DOHH2 (cell line): ENCODE results near the gene ABTB2.

Source experiments
- CTCF ChIP-seq: fragments of 200-600 bp; sonication (generic); IDR thresholded peaks from one replicate; pipeline ENCODE4 v1.5.1; 2014; ENCODE audit warnings: antibody characterized with exemption, mild to moderate bottlenecking, low read depth, low read length; ENCODE audit not compliant: poor library complexity, severe bottlenecking
- EZH2phosphoT487 ChIP-seq: fragments of 200-600 bp; sonication (generic); IDR thresholded peaks from 2 replicates; pipeline ENCODE4 v1.6.1; 2017; ENCODE audit warnings: borderline replicate concordance, mild to moderate bottlenecking, antibody characterized with exemption, low read length, moderate library complexity, mixed read lengths

- TF ChIP-seq CTCF = no peak
- no peak for TF ChIP-seq EZH2phosphoT487
These were observed 65.3 kb downstream of the ABTB2 start for GRCh38 chr11:34292546-34292945.
